OCI-LY7 (cell line): ENCODE data around the gene STK11IP. TPM values are rescaled to one million over a fixed set of nuclear protein-coding genes. Genes with fewer than 3 reads are reported as not detected.

Experiments used
- BruUV-seq: library from RNA; stranded (reverse); fragments of 400-500 nt; replicated peaks from 2 replicates; lab custom pipeline; 2021; lab: Mats Ljungman, UMichigan
- CTCF ChIA-PET: fragments of 300-600 bp; sonication (Branson Sonifier 250); formaldehyde crosslinking; loops from one replicate; lab custom pipeline; 2022; ENCODE audit warnings: antibody characterized with exemption; ENCODE audit not compliant: unreplicated experiment; lab: Charles Lee
- POLR2A ChIA-PET: fragments of 300-600 bp; sonication (Branson Sonifier 250); formaldehyde crosslinking; loops from one replicate; lab custom pipeline; 2022; ENCODE audit warnings: antibody characterized with exemption; lab: Charles Lee
- DNase-seq: peaks from one replicate; pipeline ENCODE4 v3.0.0-alpha.2; 2015; ENCODE audit warnings: low spot score
- H2AFZ ChIP-seq: fragments of 200-600 bp; sonication (generic), shearing (Covaris generic); 2 replicates; pipeline ENCODE4 v1.6.1; 2014; ENCODE audit warnings: mild to moderate bottlenecking, antibody characterized with exemption, low read length, moderate library complexity
- H3K27ac ChIP-seq: fragments of 200-600 bp; sonication (generic); 2 replicates; pipeline ENCODE4 v1.5.1; 2014; ENCODE audit warnings: mixed run types, low read depth, mild to moderate bottlenecking, moderate library complexity, low read length, inconsistent platforms; ENCODE audit not compliant: poor library complexity, severe bottlenecking
- H3K36me3 ChIP-seq: fragments of 200-600 bp; sonication (generic); 2 replicates; pipeline ENCODE4 v1.6.1; 2014; ENCODE audit warnings: mild to moderate bottlenecking, antibody characterized with exemption, low read length, moderate library complexity, mixed read lengths; ENCODE audit not compliant: insufficient read depth
- H3K4me1 ChIP-seq: fragments of 200-600 bp; sonication (generic); 2 replicates; pipeline ENCODE4 v1.5.1; 2014; ENCODE audit warnings: mild to moderate bottlenecking, low read length; ENCODE audit not compliant: insufficient read depth, poor library complexity, severe bottlenecking
- H3K4me2 ChIP-seq: fragments of 200-600 bp; sonication (generic); 2 replicates; pipeline ENCODE4 v1.6.1; 2014; ENCODE audit warnings: mild to moderate bottlenecking, low read length
- H3K4me3 ChIP-seq: fragments of 200-600 bp; sonication (generic); 2 replicates; pipeline ENCODE4 v1.5.1; 2014; ENCODE audit warnings: mild to moderate bottlenecking, low read depth, low read length; ENCODE audit not compliant: poor library complexity, severe bottlenecking
- H3K79me2 ChIP-seq: fragments of 200-600 bp; sonication (generic); 2 replicates; pipeline ENCODE4 v1.6.1; 2016; ENCODE audit warnings: low read depth, mild to moderate bottlenecking, low read length, moderate library complexity, mixed read lengths; ENCODE audit not compliant: insufficient read depth
- H3K9me2 ChIP-seq: fragments of 200-600 bp; sonication (generic); 2 replicates; pipeline ENCODE4 v1.6.1; 2016; ENCODE audit warnings: mild to moderate bottlenecking, low read length, mixed read lengths; ENCODE audit not compliant: insufficient read depth
- H3K9me3 ChIP-seq: fragments of 200-600 bp; sonication (generic); 2 replicates; pipeline ENCODE4 v1.6.1; 2014; ENCODE audit warnings: mild to moderate bottlenecking, mixed run types, low read length, mixed read lengths
- H4K20me1 ChIP-seq: fragments of 200-600 bp; sonication (generic); 2 replicates; pipeline ENCODE4 v1.6.1; 2014; ENCODE audit warnings: mild to moderate bottlenecking, antibody characterized with exemption, low read length, moderate library complexity, mixed read lengths; ENCODE audit not compliant: insufficient read depth
- EZH2phosphoT487 ChIP-seq: fragments of 200-600 bp; sonication (generic); IDR thresholded peaks from 2 replicates; pipeline ENCODE4 v1.6.1; 2018; ENCODE audit warnings: low read depth, borderline replicate concordance, mild to moderate bottlenecking, mixed run types, antibody characterized with exemption, low read length, moderate library complexity, mixed read lengths
- intact Hi-C: fragments of 100-400 bp; cut with micrococcal nuclease; formaldehyde crosslinking; loops from one replicate; pipeline ENCODE4 v1.10.0; 2022; ENCODE audit not compliant: unreplicated experiment
- total RNA-seq, 2 experiments: library from RNA; depleted of rRNA in 1 of 2; stranded (reverse); fragments of >200 nt in 1 of 2; shearing (Covaris generic) in 1 of 2; gene quantifications; 2 replicates each; pipeline ENCODE4 v1.2.3, GENCODE V29; 2014 to 2022
- TF ChIP-seq, protein P1 (sequence below): fragments of 200-600 bp; sonication (generic); conservative IDR thresholded peaks from 2 replicates; pipeline ENCODE4 v1.5.1; 2014; ENCODE audit warnings: mild to moderate bottlenecking, antibody characterized with exemption, low read length, moderate library complexity, mixed read lengths

STK11IP gene
- total RNA-seq, 2 experiments from 2014 or later: 26.5 to 37.6 TPM

GRCh38 chr2:219656526-219656925 is 58.9 kb downstream of the STK11IP start:
- no TSS peak for BruUV-seq
- no peak overlapping the region for H3K4me3 ChIP-seq
- ChIA-PET POLR2A (no interaction called here), CTCF (no interaction called here)
- no peak for DNase-seq
- no peak overlapping the region for H2AFZ ChIP-seq
- no peaks in the 10 kb centered on the region for H4K20me1 ChIP-seq
- intact Hi-C loops: no loop called here
- H3K9me3 ChIP-seq: no peaks in the 10 kb centered on the region
- H3K4me2 ChIP-seq: no peak overlapping the region
- H3K4me1 ChIP-seq: no peaks in the 10 kb centered on the region
- no peak overlapping the region for H3K27ac ChIP-seq
- no peaks in the 10 kb centered on the region for H3K36me3 ChIP-seq
- H3K79me2 ChIP-seq: no peaks in the 10 kb centered on the region
- TF ChIP-seq, protein P1, sequence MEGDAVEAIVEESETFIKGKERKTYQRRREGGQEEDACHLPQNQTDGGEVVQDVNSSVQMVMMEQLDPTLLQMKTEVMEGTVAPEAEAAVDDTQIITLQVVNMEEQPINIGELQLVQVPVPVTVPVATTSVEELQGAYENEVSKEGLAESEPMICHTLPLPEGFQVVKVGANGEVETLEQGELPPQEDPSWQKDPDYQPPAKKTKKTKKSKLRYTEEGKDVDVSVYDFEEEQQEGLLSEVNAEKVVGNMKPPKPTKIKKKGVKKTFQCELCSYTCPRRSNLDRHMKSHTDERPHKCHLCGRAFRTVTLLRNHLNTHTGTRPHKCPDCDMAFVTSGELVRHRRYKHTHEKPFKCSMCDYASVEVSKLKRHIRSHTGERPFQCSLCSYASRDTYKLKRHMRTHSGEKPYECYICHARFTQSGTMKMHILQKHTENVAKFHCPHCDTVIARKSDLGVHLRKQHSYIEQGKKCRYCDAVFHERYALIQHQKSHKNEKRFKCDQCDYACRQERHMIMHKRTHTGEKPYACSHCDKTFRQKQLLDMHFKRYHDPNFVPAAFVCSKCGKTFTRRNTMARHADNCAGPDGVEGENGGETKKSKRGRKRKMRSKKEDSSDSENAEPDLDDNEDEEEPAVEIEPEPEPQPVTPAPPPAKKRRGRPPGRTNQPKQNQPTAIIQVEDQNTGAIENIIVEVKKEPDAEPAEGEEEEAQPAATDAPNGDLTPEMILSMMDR: no peak
- no peak for TF ChIP-seq EZH2phosphoT487
- H3K9me2 ChIP-seq: no peaks in the 10 kb centered on the region

DNA sequence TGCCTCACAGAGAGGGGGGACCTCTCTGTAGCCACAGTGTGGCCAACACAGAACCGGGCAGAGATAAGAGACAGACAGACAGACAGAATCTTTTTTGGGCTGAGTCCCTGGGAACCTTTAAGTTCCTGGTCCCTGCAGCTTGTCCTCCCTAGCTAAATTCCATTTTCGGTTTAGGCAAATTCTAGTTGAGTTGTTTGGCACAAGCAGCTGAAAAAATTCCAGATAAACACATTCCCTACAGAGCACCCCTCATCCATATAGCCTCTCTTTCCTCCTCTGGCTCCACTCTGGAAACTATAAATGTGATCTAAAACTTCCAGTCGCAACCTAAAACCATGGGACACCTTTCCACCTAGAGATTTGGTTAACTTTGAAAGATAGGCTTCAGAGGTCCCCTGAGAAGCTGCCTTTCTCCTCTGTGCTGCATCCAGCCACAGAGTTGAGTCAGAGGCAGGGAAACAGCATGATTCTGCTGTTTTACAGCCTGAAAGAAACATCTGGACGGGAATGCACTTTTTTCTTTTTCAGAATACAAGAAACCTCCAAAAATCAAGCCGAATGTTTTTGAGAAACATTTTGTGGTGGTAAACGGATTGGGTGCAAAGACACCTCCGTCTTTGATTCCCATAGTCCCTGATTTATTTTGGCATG is 60.7 kb downstream of the STK11IP start:
- ChIA-PET CTCF (no interaction called here), POLR2A (interaction anchor here (0.7 kb wide), 2 partner anchors 12 to 74 kb away, joined by 3 read pairs; no protein-coding TSS in a partner anchor)
- BruUV-seq: no TSS peak

DNA sequence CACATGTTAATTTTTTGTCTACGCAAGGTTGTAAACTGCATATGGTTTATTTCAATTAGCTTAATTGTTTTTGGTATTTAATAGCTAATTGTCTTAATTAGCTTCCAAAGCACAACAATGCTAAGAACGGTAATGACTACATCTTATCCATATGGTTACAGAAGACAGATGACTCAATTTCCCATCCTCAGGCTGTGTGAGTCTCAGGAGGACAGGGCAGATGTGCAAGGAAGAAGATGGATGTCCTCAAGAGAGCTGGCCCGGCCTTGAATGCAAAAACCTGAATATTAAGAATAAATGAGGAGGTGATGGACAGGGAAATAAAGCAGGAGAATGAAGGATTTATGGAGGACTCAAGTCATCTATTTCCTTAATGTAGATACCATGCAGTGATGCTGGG is 61.2 kb downstream of the STK11IP start:
- POLR2A ChIA-PET: interaction anchor here (0.7 kb wide), 2 partner anchors 13 to 74 kb away, joined by 3 read pairs; no protein-coding TSS in a partner anchor
- no peaks in the 10 kb centered on the region for H4K20me1 ChIP-seq
- TF ChIP-seq EZH2phosphoT487: no peak
- TF ChIP-seq, protein P1: no peak
- no peak overlapping the region for H3K4me2 ChIP-seq
- no peak for DNase-seq
- no peaks in the 10 kb centered on the region for H3K9me2 ChIP-seq
- H2AFZ ChIP-seq: no peak overlapping the region
- H3K4me3 ChIP-seq: no peak overlapping the region
- CTCF ChIA-PET: no interaction called here
- H3K9me3 ChIP-seq: no peaks in the 10 kb centered on the region
- H3K4me1 ChIP-seq: no peaks in the 10 kb centered on the region
- no peaks in the 10 kb centered on the region for H3K36me3 ChIP-seq
- H3K79me2 ChIP-seq: no peaks in the 10 kb centered on the region
- intact Hi-C loops: no loop called here
- no peak overlapping the region for H3K27ac ChIP-seq
- BruUV-seq: no TSS peak

More for the DNA sequence above, 60.7 kb downstream of the STK11IP start:
- H3K4me3 ChIP-seq: no peak overlapping the region
- H2AFZ ChIP-seq: no peak overlapping the region
- no peak overlapping the region for H3K27ac ChIP-seq
- no peak overlapping the region for H3K4me2 ChIP-seq
- no peaks in the 10 kb centered on the region for H3K4me1 ChIP-seq
- H3K36me3 ChIP-seq: no peaks in the 10 kb centered on the region
- H3K9me3 ChIP-seq: no peaks in the 10 kb centered on the region
- no peak for DNase-seq
- H3K9me2 ChIP-seq: no peaks in the 10 kb centered on the region
- intact Hi-C loops: no loop called here
- H3K79me2 ChIP-seq: no peaks in the 10 kb centered on the region
- no peaks in the 10 kb centered on the region for H4K20me1 ChIP-seq
- TF ChIP-seq, protein P1: no peak
- no peak for TF ChIP-seq EZH2phosphoT487
